GM18861 (cell line): ENCODE measurements around the gene KDM4C.

Experiments
- ATAC-seq: cut with Tn5 transposase; IDR thresholded peaks from one replicate; pipeline ENCODE4 v1.9.1; 2021; ENCODE audit not compliant: unreplicated experiment

KDM4C gene

GRCh38 chr9:6961845-6962522 lies 204.2 kb downstream of the KDM4C start:
- ATAC-seq: no peak

DNA sequence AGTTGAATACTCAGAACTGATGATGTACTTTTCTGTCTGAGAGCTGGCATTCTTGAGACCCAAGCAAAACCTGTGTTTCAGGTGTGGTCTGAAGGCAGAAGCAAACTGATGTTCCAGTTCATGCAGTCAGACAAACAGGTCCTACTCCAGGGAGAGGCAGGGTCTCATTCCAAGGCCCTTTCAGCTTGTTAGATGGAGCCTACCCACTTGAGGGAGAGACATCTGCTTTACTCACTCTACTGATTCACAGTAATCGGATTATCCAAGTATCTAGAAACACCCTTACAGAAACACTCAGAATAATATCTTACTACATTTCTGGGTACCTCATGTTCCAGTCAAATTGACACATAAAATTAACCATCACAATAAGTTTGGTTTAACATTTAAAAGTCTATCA lies 207.8 kb downstream of the KDM4C start:
- no peak for ATAC-seq

DNA sequence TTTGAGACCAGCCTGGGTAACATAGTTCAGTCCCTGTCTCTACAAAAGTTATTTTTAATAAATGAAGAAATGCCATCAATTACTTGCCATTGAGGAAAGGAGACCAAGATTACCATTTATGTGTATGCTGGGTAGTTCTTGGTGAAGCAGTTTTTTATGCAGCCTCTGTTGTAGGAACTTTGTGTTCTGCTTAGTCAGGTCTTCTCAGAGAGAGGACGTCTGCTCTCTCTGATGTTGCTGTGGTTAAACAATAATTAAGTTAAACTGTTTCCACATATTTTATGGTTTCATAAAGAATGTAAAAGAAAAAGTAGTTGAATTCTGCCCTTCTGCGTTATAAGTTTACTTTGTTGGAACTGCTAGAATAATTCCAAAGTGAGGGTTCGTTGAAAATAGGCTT lies 210.5 kb downstream of the KDM4C start:
- no peak for ATAC-seq

DNA sequence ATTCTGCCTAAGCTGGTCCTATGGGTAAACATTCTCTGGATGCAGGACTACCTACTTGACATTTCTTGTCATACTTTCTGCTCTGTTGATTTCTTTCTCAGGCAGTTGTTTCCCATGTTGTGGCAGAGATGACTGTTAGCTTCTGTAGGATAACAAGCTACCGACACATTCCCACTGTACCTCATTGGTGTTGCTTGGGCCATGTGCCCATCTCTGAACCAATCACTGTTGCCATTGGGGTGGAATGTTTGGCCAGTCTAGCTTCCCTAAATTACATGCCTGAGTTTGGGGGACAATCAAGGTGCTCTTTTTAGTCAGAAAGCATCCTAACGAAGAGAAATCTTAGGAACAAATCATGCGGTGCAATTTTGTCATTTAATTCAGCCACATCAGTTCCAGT lies 212.0 kb downstream of the KDM4C start:
- ATAC-seq: no peak

DNA sequence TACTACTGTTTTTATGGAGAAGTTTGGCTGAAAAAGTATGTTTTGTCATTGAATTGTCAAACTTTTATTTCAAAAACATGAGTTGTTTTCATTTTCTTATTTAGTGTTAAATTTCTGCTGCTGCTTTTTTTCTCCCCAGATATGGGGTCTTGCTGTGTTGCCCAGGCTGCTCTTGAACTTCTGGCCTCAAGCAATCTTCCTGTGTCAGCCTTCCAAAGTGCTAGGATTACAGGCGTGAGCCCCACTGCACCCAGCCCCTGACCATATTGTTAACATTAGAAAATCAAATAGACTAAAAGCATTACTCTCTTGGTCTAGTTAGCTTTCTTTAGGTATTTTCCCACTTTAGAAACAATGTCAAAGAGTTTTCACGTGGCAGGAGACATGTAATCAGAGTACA lies 215.3 kb downstream of the KDM4C start:
- no peak for ATAC-seq

DNA sequence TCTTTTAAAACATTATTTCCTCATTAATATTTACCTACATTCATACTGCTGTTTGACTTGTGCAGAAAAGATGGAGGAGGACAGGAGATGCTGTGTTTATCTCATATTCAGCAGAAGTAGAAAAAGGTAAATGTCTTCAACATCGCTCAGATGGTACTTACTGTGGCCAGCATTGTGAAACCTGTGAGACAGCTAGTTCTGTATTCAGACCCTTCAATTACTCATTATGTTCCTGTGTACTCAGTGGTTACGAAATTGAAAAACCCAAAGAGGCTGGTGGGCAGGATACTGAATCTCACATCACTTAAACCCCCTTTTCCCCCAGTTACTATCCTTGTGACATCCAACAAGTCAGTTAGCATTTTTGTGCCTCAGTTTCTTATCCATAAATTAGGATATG lies 216.0 kb downstream of the KDM4C start:
- peak; percentile 99 for ATAC-seq

GRCh38 chr9:6975198-6975597 lies 217.4 kb downstream of the KDM4C start:
- no peak for ATAC-seq

DNA sequence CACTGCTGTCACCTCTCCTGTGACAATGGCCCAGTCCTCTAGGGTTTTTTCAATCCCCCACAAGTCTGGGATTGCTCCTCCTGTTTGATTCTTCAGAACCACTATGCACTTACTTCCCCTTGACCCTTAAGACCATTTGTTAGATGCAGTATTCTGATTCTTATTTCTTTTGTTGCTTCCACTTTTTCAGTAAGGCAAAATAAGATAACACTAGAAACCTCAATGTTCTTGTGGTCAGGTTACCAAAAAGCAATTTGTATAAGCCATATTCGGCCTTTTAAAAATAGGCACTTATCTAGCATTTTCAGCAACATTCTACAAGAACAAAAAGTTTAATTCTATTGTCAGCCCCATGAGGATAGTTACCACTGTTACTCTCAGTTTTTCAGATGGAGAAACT lies 220.0 kb downstream of the KDM4C start:
- ATAC-seq: no peak

DNA sequence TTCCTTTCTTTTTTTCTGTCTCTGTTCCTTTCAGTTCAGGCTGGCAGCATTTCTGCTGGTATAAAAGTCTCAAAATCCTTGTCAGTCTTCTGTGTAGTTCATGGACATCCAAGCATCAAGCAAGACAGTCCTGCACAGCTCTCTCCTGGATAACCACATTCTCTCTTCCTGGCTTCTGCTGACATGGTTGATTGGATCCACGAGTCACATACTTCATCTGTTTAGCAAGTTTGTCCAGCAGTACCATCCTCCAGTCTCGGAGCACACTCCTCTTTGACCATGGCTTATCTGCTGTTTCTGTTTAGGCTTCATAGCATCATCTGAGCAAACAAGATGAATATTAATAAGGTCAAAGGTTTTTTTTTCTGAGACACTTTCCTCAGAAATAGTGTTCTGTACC lies 220.8 kb downstream of the KDM4C start:
- no peak for ATAC-seq

- no peak for ATAC-seq
These were observed 227.3 kb downstream of the KDM4C start for GRCh38 chr9:6984941-6985578.

DNA sequence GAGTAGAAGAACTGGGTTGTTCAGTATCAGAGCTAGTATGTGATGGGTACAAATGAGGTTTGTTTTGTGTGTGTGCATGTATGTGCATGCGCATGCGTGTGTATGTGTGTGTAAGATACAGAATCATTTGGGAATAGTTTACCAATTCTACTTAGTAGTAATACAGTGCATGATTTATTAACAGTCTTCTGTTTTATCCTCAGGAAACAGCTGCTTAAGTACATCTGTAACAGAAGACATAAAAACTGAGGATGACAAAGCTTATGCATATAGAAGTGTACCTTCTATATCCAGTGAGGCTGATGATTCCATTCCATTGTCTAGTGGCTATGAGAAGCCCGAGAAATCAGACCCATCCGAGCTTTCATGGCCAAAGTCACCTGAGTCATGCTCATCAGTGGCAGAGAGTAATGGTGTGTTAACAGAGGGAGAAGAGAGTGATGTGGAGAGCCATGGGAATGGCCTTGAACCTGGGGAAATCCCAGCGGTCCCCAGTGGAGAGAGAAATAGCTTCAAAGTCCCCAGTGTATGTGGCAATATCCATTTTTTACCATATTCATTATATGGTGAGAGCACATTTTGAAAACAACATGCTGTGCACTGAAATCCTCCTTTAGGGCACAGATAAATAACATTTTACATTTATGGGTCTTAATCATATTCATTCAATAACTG lies 228.5 kb downstream of the KDM4C start:
- no peak for ATAC-seq

GRCh38 chr9:6987381-6987780 lies 229.6 kb downstream of the KDM4C start:
- ATAC-seq: no peak

GRCh38 chr9:6991418-6991817 lies 233.6 kb downstream of the KDM4C start:
- no peak for ATAC-seq

GRCh38 chr9:6996061-6996854 lies 238.5 kb downstream of the KDM4C start:
- no peak for ATAC-seq

DNA sequence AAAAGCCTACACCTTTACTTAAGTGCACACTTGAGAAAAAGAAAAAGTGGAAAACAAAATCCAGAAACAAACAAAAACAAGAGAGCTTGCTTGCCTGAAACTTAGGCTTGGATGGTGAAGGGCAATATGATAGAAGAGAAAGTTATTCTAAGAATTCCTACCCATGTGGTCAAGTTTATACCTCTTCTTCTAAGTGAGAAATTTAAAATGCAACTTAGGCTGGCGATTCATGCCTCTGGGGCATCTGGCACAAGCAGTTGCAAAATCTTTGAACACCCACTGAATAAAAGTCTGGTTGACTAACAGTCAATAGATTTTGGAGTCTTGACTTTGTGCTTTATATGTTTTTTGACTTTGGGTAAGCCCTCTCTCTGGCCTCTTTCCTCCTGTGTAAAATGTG lies 239.6 kb downstream of the KDM4C start:
- no peak for ATAC-seq

DNA sequence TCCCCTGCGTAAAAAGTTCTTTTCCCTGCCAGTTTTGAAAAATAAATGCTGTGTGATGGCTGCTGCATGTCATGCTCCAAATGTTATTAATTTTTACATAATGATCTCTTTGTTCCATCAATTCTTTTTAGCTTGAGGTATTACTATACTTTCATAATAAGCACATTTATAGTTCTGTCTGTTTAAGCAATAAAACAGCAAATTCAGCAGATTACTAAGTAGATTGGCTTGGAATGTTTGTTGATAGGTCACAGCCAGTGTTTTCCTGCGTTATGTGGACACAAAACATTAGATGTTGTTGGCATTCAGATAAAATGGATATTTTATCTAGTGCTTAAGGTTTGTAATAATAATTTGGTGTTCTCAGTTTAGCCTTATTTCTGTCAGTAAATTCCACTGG lies 242.0 kb downstream of the KDM4C start:
- ATAC-seq: no peak

DNA sequence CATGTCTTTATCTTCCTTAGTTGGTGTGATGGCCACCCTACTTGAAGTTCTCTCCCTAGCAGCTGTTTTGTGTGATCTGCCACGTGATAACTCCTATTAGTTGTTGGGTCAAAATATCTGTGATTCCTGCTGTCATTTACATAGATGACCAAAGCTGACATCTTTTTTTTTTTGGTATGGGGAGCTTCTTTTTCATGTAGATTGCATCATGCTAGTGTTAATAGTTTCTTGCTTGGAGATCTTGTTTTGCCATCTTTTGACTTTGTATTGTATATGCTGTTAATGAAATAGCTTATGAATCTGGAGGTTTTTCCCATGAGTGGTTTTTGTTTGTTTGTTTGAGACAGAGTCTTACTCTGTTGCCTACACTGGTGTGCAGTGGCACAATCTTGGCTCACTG lies 243.8 kb downstream of the KDM4C start:
- no peak for ATAC-seq

DNA sequence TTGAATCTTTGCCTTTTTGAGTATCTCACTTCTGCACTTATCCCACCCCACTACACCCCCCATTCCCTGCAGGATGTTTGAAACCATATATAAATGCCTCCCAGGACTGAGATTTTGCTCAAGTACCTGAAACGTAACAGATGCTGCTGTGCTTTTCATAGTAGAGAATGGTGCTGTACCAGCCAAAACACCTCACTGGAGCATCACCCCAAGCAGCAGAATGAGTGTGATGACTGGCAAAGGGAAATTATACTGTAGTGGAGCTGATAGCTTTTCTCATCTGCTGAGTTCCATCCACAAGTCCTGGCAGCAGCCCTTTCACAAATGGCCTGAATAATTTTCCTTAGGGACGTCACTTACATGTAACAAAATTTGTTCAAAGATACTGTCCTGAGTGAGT lies 246.1 kb downstream of the KDM4C start:
- no peak for ATAC-seq

- ATAC-seq: no peak
These were observed 248.6 kb downstream of the KDM4C start for GRCh38 chr9:7006417-7006816.

DNA sequence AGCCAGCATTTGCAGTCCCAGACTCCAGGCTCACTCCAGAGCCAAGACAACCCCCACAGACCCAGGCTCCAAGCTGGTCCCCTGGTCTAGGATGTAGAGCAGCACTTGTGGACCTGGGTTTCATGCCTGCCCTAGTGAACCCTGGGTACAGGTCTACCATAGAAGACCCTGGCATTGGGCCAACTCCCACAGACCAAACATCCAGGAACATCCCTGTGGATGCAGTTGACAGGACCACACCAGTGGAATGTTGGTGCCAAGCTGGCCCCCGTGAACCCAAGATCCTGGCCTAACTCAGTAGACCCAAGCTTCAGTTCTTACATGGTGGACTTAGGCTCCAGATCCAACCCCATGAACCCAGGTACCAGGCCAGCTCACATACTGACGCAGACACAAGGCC lies 250.6 kb downstream of the KDM4C start:
- no peak for ATAC-seq

DNA sequence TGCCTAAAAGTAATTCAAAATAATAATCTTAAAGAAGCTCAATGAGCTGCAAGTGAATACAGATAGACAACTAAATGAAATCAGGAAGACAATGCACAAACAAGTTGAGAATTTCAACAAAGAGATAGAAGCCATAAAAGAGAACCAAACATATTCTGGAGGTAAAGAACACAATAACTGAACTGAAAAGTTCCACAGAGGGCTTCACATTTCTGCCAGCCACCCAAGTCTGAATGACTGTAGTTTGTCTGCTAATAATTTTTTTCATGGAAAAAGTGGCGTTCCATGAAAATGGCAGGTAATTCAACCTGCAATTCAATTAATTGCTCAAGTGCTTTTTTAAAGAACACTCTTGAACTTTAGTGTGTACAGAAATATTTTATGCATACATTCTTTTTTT lies 251.3 kb downstream of the KDM4C start:
- ATAC-seq: no peak
